WTC11 (cell line): ENCODE measurements around the gene CELF2.

ENCODE experiments used
- ETV6 ChIP-seq: sonication (generic); formaldehyde crosslinking; IDR thresholded peaks from 2 replicates; pipeline ENCODE4 v1.8.1; 2022; ENCODE audit warnings: mild to moderate bottlenecking, missing genetic modification reagents
- GRHL2 ChIP-seq: fragments of 250-450 bp; sonication (Bioruptor Pico); IDR thresholded peaks from 2 replicates; pipeline ENCODE4 v1.8.0; 2022; ENCODE audit warnings: mild to moderate bottlenecking, moderate library complexity; ENCODE audit not compliant: insufficient replicate concordance, severe bottlenecking
- HMGA2 ChIP-seq: fragments of 250-450 bp; sonication (Bioruptor Pico); IDR thresholded peaks from 2 replicates; pipeline ENCODE4 v1.4.0; 2021; ENCODE audit warnings: mild to moderate bottlenecking, moderate library complexity
- JAZF1 ChIP-seq: fragments of 250-450 bp; sonication (Bioruptor Pico); IDR thresholded peaks from 2 replicates; pipeline ENCODE4 v1.9.0; 2021; ENCODE audit warnings: moderate library complexity, mild to moderate bottlenecking, inconsistent platforms
- NR2C2 ChIP-seq: sonication (generic); formaldehyde crosslinking; IDR thresholded peaks from 2 replicates; pipeline ENCODE4 v1.8.0; 2022; ENCODE audit warnings: mild to moderate bottlenecking, missing genetic modification reagents
- NR3C1 ChIP-seq: sonication (generic); formaldehyde crosslinking; conservative IDR thresholded peaks from 2 replicates; pipeline ENCODE4 v1.8.1; 2023; ENCODE audit warnings: low read depth, mild to moderate bottlenecking, missing genetic modification reagents
- TCF7 ChIP-seq: sonication (generic); formaldehyde crosslinking; IDR thresholded peaks from 2 replicates; pipeline ENCODE4 v1.8.0; 2022; ENCODE audit warnings: mild to moderate bottlenecking, low read depth, missing genetic modification reagents, moderate library complexity
- TF ChIP-seq, protein P1 (sequence below): fragments of 200-600 bp; IDR thresholded peaks from 2 replicates; pipeline ENCODE4 v1.8.0; 2022; ENCODE audit warnings: antibody characterized with exemption
- TF ChIP-seq, protein P2 (sequence below): fragments of 250-450 bp; sonication (Bioruptor Pico); IDR thresholded peaks from 2 replicates; pipeline ENCODE4 v2.1.2; 2022; ENCODE audit warnings: mild to moderate bottlenecking, moderate library complexity
- TF ChIP-seq, protein P3 (sequence below): fragments of 250-450 bp; sonication (Bioruptor Pico); IDR thresholded peaks from 2 replicates; pipeline ENCODE4 v1.9.0; 2021; ENCODE audit warnings: moderate library complexity, mild to moderate bottlenecking, inconsistent platforms, borderline replicate concordance
- TF ChIP-seq, protein P4 (sequence below): sonication (generic); formaldehyde crosslinking; conservative IDR thresholded peaks from 2 replicates; pipeline ENCODE4 v1.8.1; 2022; ENCODE audit warnings: mild to moderate bottlenecking, missing genetic modification reagents
- TF ChIP-seq, protein P5 (sequence below): fragments of 250-450 bp; sonication (Bioruptor Pico); IDR thresholded peaks from 2 replicates; pipeline ENCODE4 v1.9.0; 2021; ENCODE audit warnings: mild to moderate bottlenecking, borderline replicate concordance
- TF ChIP-seq, protein P6 (sequence below): sonication (generic); formaldehyde crosslinking; IDR thresholded peaks from 2 replicates; pipeline ENCODE4 v1.8.0; 2022; ENCODE audit warnings: mild to moderate bottlenecking, missing genetic modification reagents
- TF ChIP-seq, protein P7 (sequence below): sonication (generic); formaldehyde crosslinking; IDR thresholded peaks from 2 replicates; pipeline ENCODE4 v1.8.0; 2022; ENCODE audit warnings: mild to moderate bottlenecking, missing genetic modification reagents

DNA sequence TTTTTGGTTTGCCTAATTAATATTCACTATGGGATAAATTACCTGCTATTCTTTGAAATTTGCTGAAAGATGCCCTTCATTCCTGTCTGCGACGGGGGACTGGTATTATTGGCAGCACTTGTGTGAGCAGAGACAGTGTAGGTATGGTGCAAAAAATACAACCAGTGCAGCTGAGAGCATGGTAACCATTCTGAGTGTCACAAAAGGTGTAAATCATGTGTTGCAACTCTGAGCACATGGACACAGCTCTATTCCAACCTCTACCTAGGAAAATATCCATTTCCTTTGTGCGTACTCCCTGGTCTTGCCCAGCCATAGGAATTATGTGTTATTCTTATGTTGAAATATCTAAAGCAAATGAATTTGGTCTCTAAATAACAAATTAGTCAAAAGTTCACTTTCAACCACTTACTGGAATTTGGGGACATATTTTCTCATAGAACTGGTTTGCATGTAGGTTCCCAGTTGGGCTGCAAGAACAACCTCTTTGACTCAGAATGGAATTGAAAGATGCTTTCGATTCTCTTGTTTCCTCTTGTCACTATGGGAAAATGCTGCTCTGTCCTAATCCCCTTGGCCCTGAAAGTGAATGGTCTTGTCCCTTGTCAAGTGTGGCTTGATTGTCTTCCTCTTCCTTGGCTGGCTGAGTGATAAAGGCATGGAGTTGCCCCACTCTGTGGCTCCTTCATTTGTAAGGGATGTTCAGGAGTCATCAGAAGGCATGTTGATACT, 57.0 kb downstream of the CELF2 start:
- TF ChIP-seq NR3C1 (no peak), NR2C2 (CRISPR knock-in tag) (no peak), GRHL2 (CRISPR knock-in tag) (no peak), ETV6 (CRISPR knock-in tag) (no peak), JAZF1 (no peak), TCF7 (CRISPR knock-in tag) (no peak), HMGA2 (no peak)
- TF ChIP-seq, protein P1, sequence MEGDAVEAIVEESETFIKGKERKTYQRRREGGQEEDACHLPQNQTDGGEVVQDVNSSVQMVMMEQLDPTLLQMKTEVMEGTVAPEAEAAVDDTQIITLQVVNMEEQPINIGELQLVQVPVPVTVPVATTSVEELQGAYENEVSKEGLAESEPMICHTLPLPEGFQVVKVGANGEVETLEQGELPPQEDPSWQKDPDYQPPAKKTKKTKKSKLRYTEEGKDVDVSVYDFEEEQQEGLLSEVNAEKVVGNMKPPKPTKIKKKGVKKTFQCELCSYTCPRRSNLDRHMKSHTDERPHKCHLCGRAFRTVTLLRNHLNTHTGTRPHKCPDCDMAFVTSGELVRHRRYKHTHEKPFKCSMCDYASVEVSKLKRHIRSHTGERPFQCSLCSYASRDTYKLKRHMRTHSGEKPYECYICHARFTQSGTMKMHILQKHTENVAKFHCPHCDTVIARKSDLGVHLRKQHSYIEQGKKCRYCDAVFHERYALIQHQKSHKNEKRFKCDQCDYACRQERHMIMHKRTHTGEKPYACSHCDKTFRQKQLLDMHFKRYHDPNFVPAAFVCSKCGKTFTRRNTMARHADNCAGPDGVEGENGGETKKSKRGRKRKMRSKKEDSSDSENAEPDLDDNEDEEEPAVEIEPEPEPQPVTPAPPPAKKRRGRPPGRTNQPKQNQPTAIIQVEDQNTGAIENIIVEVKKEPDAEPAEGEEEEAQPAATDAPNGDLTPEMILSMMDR: no peak
- TF ChIP-seq, protein P2, sequence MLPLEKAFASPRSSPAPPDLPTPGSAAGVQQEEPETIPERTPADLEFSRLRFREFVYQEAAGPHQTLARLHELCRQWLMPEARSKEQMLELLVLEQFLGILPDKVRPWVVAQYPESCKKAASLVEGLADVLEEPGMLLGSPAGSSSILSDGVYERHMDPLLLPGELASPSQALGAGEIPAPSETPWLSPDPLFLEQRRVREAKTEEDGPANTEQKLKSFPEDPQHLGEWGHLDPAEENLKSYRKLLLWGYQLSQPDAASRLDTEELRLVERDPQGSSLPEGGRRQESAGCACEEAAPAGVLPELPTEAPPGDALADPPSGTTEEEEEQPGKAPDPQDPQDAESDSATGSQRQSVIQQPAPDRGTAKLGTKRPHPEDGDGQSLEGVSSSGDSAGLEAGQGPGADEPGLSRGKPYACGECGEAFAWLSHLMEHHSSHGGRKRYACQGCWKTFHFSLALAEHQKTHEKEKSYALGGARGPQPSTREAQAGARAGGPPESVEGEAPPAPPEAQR: no peak
- TF ChIP-seq, protein P3, sequence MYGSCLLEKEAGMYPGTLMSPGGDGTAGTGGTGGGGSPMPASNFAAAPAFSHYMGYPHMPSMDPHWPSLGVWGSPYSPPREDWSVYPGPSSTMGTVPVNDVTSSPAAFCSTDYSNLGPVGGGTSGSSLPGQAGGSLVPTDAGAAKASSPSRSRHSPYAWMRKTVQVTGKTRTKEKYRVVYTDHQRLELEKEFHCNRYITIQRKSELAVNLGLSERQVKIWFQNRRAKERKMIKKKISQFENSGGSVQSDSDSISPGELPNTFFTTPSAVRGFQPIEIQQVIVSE (CRISPR knock-in tag): no peak
- TF ChIP-seq, protein P4, sequence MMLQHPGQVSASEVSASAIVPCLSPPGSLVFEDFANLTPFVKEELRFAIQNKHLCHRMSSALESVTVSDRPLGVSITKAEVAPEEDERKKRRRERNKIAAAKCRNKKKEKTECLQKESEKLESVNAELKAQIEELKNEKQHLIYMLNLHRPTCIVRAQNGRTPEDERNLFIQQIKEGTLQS (CRISPR knock-in tag): no peak
- TF ChIP-seq, protein P5, sequence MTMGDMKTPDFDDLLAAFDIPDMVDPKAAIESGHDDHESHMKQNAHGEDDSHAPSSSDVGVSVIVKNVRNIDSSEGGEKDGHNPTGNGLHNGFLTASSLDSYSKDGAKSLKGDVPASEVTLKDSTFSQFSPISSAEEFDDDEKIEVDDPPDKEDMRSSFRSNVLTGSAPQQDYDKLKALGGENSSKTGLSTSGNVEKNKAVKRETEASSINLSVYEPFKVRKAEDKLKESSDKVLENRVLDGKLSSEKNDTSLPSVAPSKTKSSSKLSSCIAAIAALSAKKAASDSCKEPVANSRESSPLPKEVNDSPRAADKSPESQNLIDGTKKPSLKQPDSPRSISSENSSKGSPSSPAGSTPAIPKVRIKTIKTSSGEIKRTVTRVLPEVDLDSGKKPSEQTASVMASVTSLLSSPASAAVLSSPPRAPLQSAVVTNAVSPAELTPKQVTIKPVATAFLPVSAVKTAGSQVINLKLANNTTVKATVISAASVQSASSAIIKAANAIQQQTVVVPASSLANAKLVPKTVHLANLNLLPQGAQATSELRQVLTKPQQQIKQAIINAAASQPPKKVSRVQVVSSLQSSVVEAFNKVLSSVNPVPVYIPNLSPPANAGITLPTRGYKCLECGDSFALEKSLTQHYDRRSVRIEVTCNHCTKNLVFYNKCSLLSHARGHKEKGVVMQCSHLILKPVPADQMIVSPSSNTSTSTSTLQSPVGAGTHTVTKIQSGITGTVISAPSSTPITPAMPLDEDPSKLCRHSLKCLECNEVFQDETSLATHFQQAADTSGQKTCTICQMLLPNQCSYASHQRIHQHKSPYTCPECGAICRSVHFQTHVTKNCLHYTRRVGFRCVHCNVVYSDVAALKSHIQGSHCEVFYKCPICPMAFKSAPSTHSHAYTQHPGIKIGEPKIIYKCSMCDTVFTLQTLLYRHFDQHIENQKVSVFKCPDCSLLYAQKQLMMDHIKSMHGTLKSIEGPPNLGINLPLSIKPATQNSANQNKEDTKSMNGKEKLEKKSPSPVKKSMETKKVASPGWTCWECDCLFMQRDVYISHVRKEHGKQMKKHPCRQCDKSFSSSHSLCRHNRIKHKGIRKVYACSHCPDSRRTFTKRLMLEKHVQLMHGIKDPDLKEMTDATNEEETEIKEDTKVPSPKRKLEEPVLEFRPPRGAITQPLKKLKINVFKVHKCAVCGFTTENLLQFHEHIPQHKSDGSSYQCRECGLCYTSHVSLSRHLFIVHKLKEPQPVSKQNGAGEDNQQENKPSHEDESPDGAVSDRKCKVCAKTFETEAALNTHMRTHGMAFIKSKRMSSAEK (CRISPR knock-in tag): no peak
- TF ChIP-seq, protein P6, sequence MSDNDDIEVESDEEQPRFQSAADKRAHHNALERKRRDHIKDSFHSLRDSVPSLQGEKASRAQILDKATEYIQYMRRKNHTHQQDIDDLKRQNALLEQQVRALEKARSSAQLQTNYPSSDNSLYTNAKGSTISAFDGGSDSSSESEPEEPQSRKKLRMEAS: no peak
- TF ChIP-seq, protein P7, sequence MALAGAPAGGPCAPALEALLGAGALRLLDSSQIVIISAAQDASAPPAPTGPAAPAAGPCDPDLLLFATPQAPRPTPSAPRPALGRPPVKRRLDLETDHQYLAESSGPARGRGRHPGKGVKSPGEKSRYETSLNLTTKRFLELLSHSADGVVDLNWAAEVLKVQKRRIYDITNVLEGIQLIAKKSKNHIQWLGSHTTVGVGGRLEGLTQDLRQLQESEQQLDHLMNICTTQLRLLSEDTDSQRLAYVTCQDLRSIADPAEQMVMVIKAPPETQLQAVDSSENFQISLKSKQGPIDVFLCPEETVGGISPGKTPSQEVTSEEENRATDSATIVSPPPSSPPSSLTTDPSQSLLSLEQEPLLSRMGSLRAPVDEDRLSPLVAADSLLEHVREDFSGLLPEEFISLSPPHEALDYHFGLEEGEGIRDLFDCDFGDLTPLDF (CRISPR knock-in tag): no peak
